HEK293 (cell line): ENCODE measurements around the gene C3orf49.

Experiments used
- CTCF ChIA-PET: fragments of 350-600 bp; formaldehyde crosslinking; extraction: SDS; loops from one replicate; lab custom pipeline; 2021; ENCODE audit warnings: antibody characterized with exemption; lab: Yijun Ruan, JAX
- POLR2A ChIA-PET: fragments of 300-600 bp; formaldehyde crosslinking; extraction: SDS; loops from one replicate; lab custom pipeline; 2020; ENCODE audit warnings: antibody characterized with exemption, inconsistent platforms; lab: Yijun Ruan, JAX
- H3K27ac ChIP-seq: fragments of 200-500 bp; sonication (Bioruptor generic); 2 replicates; pipeline ENCODE4 v1.5.1; 2014; ENCODE audit warnings: low read depth, low read length, control low read depth, inconsistent platforms; ENCODE audit errors: extremely low read depth
- H3K36me3 ChIP-seq, 2 experiments: fragments of 200-500 bp in 1 of 2; sonication (Bioruptor generic) in 1 of 2; 1 replicate in 1 of 2; 2 replicates in 1 of 2; pipeline ENCODE4 v1.5.1; 2014 to 2017; ENCODE audit warnings: inconsistent platforms in 2 of 2, low read length in 2 of 2; ENCODE audit not compliant: control insufficient read depth in 2 of 2, insufficient read depth in 1 of 2
- H3K4me1 ChIP-seq: fragments of 200-500 bp; sonication (Bioruptor generic); 2 replicates; pipeline ENCODE4 v1.5.1; 2014; ENCODE audit warnings: mild to moderate bottlenecking, low read length, inconsistent platforms; ENCODE audit not compliant: control insufficient read depth, insufficient read depth
- H3K4me3 ChIP-seq: 2 replicates; pipeline ENCODE4 v1.5.1; 2011; ENCODE audit warnings: low read depth, mild to moderate bottlenecking, control low read depth, low read length, moderate library complexity
- H3K9me3 ChIP-seq: fragments of 200-500 bp; sonication (Bioruptor generic); 2 replicates; pipeline ENCODE4 v1.5.1; 2014; ENCODE audit warnings: low read depth, low read length, inconsistent platforms; ENCODE audit not compliant: control insufficient read depth, insufficient read depth
- ELK4 ChIP-seq: IDR thresholded peaks from 2 replicates; pipeline ENCODE4 v1.6.1; 2011; ENCODE audit warnings: mild to moderate bottlenecking, low read depth, low read length, borderline replicate concordance
- FEZF1 ChIP-seq: fragments of 450-650 bp; formaldehyde crosslinking; IDR thresholded peaks from 2 replicates; pipeline ENCODE4 v1.5.1; 2016; ENCODE audit warnings: missing biosample characterization, missing genetic modification characterization
- GLI2 ChIP-seq: fragments of 450-650 bp; formaldehyde crosslinking; IDR thresholded peaks from 2 replicates; pipeline ENCODE4; 2017; ENCODE audit warnings: missing biosample characterization, missing genetic modification characterization, low read depth, borderline replicate concordance
- HOXA7 ChIP-seq: sonication (generic); formaldehyde crosslinking; IDR thresholded peaks from 2 replicates; pipeline ENCODE4 v1.8.1; 2022; ENCODE audit warnings: missing genetic modification reagents, borderline replicate concordance
- KLF1 ChIP-seq: fragments of 450-650 bp; formaldehyde crosslinking; IDR thresholded peaks from 2 replicates; pipeline ENCODE4 v1.5.1; 2016; ENCODE audit warnings: missing biosample characterization, missing genetic modification characterization
- KLF10 ChIP-seq: fragments of 450-650 bp; IDR thresholded peaks from 2 replicates; pipeline ENCODE4 v1.5.1; 2018; ENCODE audit warnings: missing biosample characterization, mild to moderate bottlenecking, missing genetic modification characterization
- KLF8 ChIP-seq: fragments of 450-650 bp; formaldehyde crosslinking; IDR thresholded peaks from 2 replicates; pipeline ENCODE4 v1.5.1; 2016; ENCODE audit warnings: missing biosample characterization, missing genetic modification characterization
- PATZ1 ChIP-seq: fragments of 450-650 bp; formaldehyde crosslinking; IDR thresholded peaks from 2 replicates; pipeline ENCODE4 v1.5.1; 2016; ENCODE audit warnings: missing biosample characterization, missing genetic modification characterization
- REPIN1 ChIP-seq: fragments of 450-650 bp; formaldehyde crosslinking; IDR thresholded peaks from 2 replicates; pipeline ENCODE4 v1.5.1; 2017; ENCODE audit warnings: missing biosample characterization, missing genetic modification characterization, low read depth
- TCF7L2 ChIP-seq: IDR thresholded peaks from 2 replicates; pipeline ENCODE4 v1.6.1; 2011; ENCODE audit warnings: low read depth, mild to moderate bottlenecking, inconsistent platforms, low read length, moderate library complexity, borderline replicate concordance
- ZBTB17 ChIP-seq: fragments of 450-650 bp; formaldehyde crosslinking; IDR thresholded peaks from 2 replicates; pipeline ENCODE4 v1.5.1; 2016; ENCODE audit warnings: missing biosample characterization, missing genetic modification characterization
- ZBTB26 ChIP-seq: fragments of 450-650 bp; formaldehyde crosslinking; optimal IDR thresholded peaks from 2 replicates; pipeline ENCODE3; 2016; ENCODE audit warnings: missing biosample characterization, mild to moderate bottlenecking, missing genetic modification characterization
- ZFHX2 ChIP-seq: fragments of 450-650 bp; formaldehyde crosslinking; conservative IDR thresholded peaks from 2 replicates; pipeline ENCODE4 v1.5.1; 2016; ENCODE audit warnings: missing biosample characterization, missing genetic modification characterization
- ZFP41 ChIP-seq: fragments of 450-650 bp; formaldehyde crosslinking; IDR thresholded peaks from 2 replicates; pipeline ENCODE4 v1.5.1; 2016; ENCODE audit warnings: missing biosample characterization, missing genetic modification characterization, borderline replicate concordance
- ZIC2 ChIP-seq: fragments of 450-650 bp; formaldehyde crosslinking; IDR thresholded peaks from 2 replicates; pipeline ENCODE4 v1.5.1; 2016; ENCODE audit warnings: missing biosample characterization, missing genetic modification characterization
- ZNF2 ChIP-seq: fragments of 450-650 bp; formaldehyde crosslinking; IDR thresholded peaks from 2 replicates; pipeline ENCODE4 v1.5.1; 2016; ENCODE audit warnings: missing biosample characterization, missing genetic modification characterization
- ZNF274 ChIP-seq, 2 experiments: fragments of 200-500 bp in 1 of 2; fragments of 450-650 bp in 1 of 2; sonication (Bioruptor generic) in 1 of 2; formaldehyde crosslinking in 1 of 2; IDR thresholded peaks; 2 replicates each; pipeline versions ENCODE4 v1.5.1 to v1.6.1; 2014 to 2016; ENCODE audit warnings: borderline replicate concordance in 1 of 2, inconsistent platforms in 1 of 2, low read length in 1 of 2, missing biosample characterization in 1 of 2, missing genetic modification characterization in 1 of 2
- ZNF311 ChIP-seq: fragments of 450-650 bp; formaldehyde crosslinking; IDR thresholded peaks from 2 replicates; pipeline ENCODE4 v1.5.1; 2017; ENCODE audit warnings: missing biosample characterization, missing genetic modification characterization, borderline replicate concordance
- ZNF335 ChIP-seq: fragments of 450-650 bp; formaldehyde crosslinking; conservative IDR thresholded peaks from 2 replicates; pipeline ENCODE4 v1.5.1; 2016; ENCODE audit warnings: missing biosample characterization, missing genetic modification characterization
- ZNF391 ChIP-seq: fragments of 450-650 bp; formaldehyde crosslinking; IDR thresholded peaks from 2 replicates; pipeline ENCODE4 v1.5.1; 2016; ENCODE audit warnings: low read depth, missing biosample characterization, missing genetic modification characterization, borderline replicate concordance
- ZNF549 ChIP-seq: fragments of 450-650 bp; IDR thresholded peaks from 2 replicates; pipeline ENCODE4 v1.5.1; 2018; ENCODE audit warnings: missing biosample characterization, missing genetic modification characterization, mild to moderate bottlenecking, inconsistent platforms, moderate library complexity
- ZNF600 ChIP-seq: fragments of 450-650 bp; formaldehyde crosslinking; IDR thresholded peaks from 2 replicates; pipeline ENCODE4 v1.5.1; 2016; ENCODE audit warnings: missing biosample characterization, missing genetic modification characterization
- ZNF747 ChIP-seq: fragments of 450-650 bp; formaldehyde crosslinking; IDR thresholded peaks from 2 replicates; pipeline ENCODE4 v1.5.1; 2016; ENCODE audit warnings: missing biosample characterization, missing genetic modification characterization
- ZSCAN5A ChIP-seq: fragments of 450-650 bp; formaldehyde crosslinking; IDR thresholded peaks from 2 replicates; pipeline ENCODE4 v1.5.1; 2016; ENCODE audit warnings: missing biosample characterization, missing genetic modification characterization
- ZXDB ChIP-seq: fragments of 450-650 bp; formaldehyde crosslinking; IDR thresholded peaks from 2 replicates; pipeline ENCODE4 v1.5.1; 2016; ENCODE audit warnings: missing biosample characterization, missing genetic modification characterization
- TF ChIP-seq, protein P1 (sequence below): fragments of 450-650 bp; formaldehyde crosslinking; IDR thresholded peaks from 2 replicates; pipeline ENCODE4 v1.5.1; 2017; ENCODE audit warnings: missing biosample characterization, missing genetic modification characterization

The C3orf49 gene

GRCh38 chr3:63863150-63864007, 44.3 kb downstream of the C3orf49 start, which contains the start of the genes ATXN7 and THOC7 (continued):
- TF ChIP-seq ZBTB26 (tag by site-specific recombination) (peak; percentile 35), REPIN1 (no peak), ZBTB17 (tag by site-specific recombination) (peak; percentile 74), HOXA7 (CRISPR knock-in tag) (no peak), ZNF600 (tag by site-specific recombination) (peak; percentile 39; the same call in 1 of the 2 replicates), ZNF311 (no peak), KLF10 (no peak), PATZ1 (tag by site-specific recombination) (0 out of 2 replicates have a peak, but pooled peaks have one; percentile 29), ZFHX2 (tag by site-specific recombination) (peak; percentile 36), ZIC2 (0 out of 2 replicates have a peak, but pooled peaks have one; percentile 15), ZNF391 (tag by site-specific recombination) (no peak), GLI2 (tag by site-specific recombination) (no peak), FEZF1 (tag by site-specific recombination) (no peak), ZNF2 (tag by site-specific recombination) (0 out of 2 replicates have a peak, but pooled peaks have one; percentile 34)
- TF ChIP-seq, protein P1, sequence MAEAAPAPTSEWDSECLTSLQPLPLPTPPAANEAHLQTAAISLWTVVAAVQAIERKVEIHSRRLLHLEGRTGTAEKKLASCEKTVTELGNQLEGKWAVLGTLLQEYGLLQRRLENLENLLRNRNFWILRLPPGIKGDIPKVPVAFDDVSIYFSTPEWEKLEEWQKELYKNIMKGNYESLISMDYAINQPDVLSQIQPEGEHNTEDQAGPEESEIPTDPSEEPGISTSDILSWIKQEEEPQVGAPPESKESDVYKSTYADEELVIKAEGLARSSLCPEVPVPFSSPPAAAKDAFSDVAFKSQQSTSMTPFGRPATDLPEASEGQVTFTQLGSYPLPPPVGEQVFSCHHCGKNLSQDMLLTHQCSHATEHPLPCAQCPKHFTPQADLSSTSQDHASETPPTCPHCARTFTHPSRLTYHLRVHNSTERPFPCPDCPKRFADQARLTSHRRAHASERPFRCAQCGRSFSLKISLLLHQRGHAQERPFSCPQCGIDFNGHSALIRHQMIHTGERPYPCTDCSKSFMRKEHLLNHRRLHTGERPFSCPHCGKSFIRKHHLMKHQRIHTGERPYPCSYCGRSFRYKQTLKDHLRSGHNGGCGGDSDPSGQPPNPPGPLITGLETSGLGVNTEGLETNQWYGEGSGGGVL: 0 out of 2 replicates have a peak, but pooled peaks have one; percentile 4

GRCh38 chr3:63864008-63864964, 45.2 kb downstream of the C3orf49 start:
- H3K27ac ChIP-seq: peak overlapping the region; percentile 53; the same call in 1 of the 2 replicates
- CTCF ChIA-PET: interaction anchor here (0.6 kb wide), 1 partner anchor 13 kb away, joined by 3 read pairs; no protein-coding TSS in a partner anchor
- POLR2A ChIA-PET: interaction anchor here (0.7 to 0.9 kb wide), 3 partner anchors 12 to 48 kb away, joined by 3 to 5 read pairs (median 5); partner anchors contain the start of gene SCAANT1
- TF ChIP-seq TCF7L2: no peak
- no peak for TF ChIP-seq KLF1
- TF ChIP-seq ZXDB (tag by site-specific recombination): peak; percentile 85
- TF ChIP-seq ZFP41 (tag by site-specific recombination): no peak
- TF ChIP-seq ZNF274 (IDR thresholded peaks at IDR 0.05; ENCODE audit: low read length): no peak
- TF ChIP-seq ZNF274 (tag by site-specific recombination; IDR thresholded peaks at IDR 0.05; ENCODE audit: borderline replicate concordance): no peak
- TF ChIP-seq ZSCAN5A (tag by site-specific recombination): no peak
- TF ChIP-seq ZNF335 (tag by site-specific recombination): peak; percentile 66
- TF ChIP-seq ELK4: no peak
- TF ChIP-seq ZNF549 (tag by site-specific recombination): no peak
- TF ChIP-seq KLF8 (tag by site-specific recombination): peak; percentile 27; the same call in 1 of the 2 replicates
- no peak for TF ChIP-seq ZNF747 (tag by site-specific recombination)

More at GRCh38 chr3:63864008-63864964, 45.2 kb downstream of the C3orf49 start:
- Histone ChIP-seq H3K9me3 (no peaks in the 10 kb centered on the region), H3K4me1 (no peaks in the 10 kb centered on the region; the same call in 1 of the 2 replicates), H3K36me3 (peaks cover 0 to 4% of the 10 kb centered on the region in 2 experiments; a peak in 1 of 3 replicates), H3K4me3 (peak overlapping the region; percentile 96)
